Spleen (tissue), 7 donors: ENCODE data around the gene CDK2AP2.
A peak's percentile ranks its signal among the peaks of the same experiment; 100 is the strongest.

Experiments
- CTCF ChIP-seq, 11 experiments: fragments of 200-600 bp in 7 of 11; fragments of 450-650 bp in 4 of 11; sonication (generic) in 4 of 11; IDR thresholded peaks in 8 of 11; conservative IDR thresholded peaks in 3 of 11; 1 replicate in 7 of 11; 2 replicates in 4 of 11; pipeline versions ENCODE4 v1.4.0 to v1.8.0; 2016 to 2021; ENCODE audit warnings: antibody characterized with exemption in 11 of 11, inconsistent platforms in 4 of 11, mild to moderate bottlenecking in 1 of 11
- POLR2A ChIP-seq, 3 donors: fragments of 450-650 bp; IDR thresholded peaks; one replicate each; pipeline ENCODE4 v1.5.1; 2017; ENCODE audit warnings: antibody characterized with exemption in 3 of 3, mild to moderate bottlenecking in 1 of 3
- donor health status: DM: no; HTN: no; CAD: no; lungs with moderate emphysema.
- donor health status: DM: no; HTN: no; CAD: no.
- donor health status: DM: no; HTN: no; CAD: no.

GRCh38 chr11:67506426-67507051 lies 1.4 kb downstream of the CDK2AP2 start:
- TF ChIP-seq CTCF (IDR thresholded peaks at IDR 0.05 in 8 of 11, conservative IDR thresholded peaks at IDR 0.05 in 3 of 11): peak in 6 of 11 experiments; percentile 8 to 71 (median 47)
- TF ChIP-seq POLR2A (IDR thresholded peaks at IDR 0.05): no peak
